RPMI7951 (cell line): ENCODE results near the gene ETV3L. TPM values are rescaled to one million over a fixed set of nuclear protein-coding genes. Genes with fewer than 3 reads are reported as not detected.
"Not testable (repeated sequence)": the region's sequence is repeated elsewhere in the genome, so short reads cannot be mapped to it uniquely, and the experiment has no call there.

Experiments
- DNase-seq: peaks from one replicate; pipeline ENCODE4 v3.0.0-alpha.2; 2012; ENCODE audit warnings: low read depth
- total RNA-seq: library from RNA; depleted of rRNA; stranded (reverse); fragments of >200 nt; shearing (Covaris generic); gene quantifications from 2 replicates; pipeline ENCODE4 v1.2.3, GENCODE V29; 2014; rRNA removed

Gene ETV3L
- total RNA-seq, 1 experiment from 2014 or later, result not detected

GRCh38 chr1:157077394-157077793 is 22.2 kb downstream of the ETV3L start:
- no peak for DNase-seq

DNA sequence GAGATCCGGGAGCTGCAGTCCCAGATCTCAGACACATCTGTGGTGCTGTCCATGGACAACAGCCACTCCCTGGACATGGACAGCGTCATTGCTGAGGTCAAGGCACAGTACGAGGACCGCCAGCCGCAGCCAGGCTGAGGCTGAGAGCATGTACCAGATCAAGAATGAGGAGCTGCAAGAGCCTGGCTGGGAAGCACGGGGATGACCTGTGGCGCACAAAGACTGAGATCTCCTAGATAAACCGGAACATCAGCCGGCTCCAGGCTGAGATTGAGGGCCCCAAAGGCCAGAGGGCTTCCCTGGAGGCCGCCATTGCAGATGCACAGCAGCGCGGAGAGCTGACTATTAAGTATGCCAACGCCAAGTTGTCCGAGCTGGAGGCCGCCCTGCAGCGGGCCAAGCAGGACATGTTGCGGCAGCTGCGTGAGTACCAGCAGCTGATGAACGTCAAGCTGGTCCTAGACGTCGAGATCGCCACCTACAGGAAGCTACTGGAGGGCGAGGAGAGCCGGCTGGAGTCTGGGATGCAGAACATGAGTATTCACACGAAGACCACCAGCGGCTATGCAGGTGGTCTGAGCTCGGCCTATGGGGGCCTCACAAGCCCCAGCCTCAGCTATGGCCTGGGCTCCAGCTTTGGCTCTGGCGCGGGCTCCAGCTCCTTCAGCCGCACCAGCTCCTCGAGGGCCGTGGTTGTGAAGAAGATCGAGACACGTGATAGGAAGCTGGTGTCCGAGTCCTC is 25.5 kb downstream of the ETV3L start:
- DNase-seq, result peak; percentile 66

DNA sequence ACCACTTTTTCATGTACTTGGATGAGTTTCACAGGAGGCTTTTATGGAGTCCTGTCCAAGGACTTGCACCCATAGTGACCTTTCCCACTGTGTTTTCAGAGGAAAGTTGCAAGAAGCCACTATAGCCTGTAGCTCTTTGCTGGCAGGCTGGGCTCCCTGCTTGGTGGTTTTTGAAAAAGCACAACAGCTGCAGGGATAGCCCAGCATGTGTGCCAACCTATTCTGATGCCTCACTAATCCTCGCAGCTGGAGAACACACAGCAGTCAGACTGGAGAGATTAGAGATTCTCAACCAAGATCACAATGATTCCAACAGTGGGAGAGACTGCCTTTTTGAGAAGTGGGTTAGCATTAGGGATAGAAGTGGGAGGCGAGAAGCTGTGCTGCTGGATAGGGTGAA is 30.0 kb downstream of the ETV3L start:
- no peak for DNase-seq

- not testable (repeated sequence) for DNase-seq
These were observed 40.4 kb downstream of the ETV3L start for GRCh38 chr1:157059241-157059640.

DNA sequence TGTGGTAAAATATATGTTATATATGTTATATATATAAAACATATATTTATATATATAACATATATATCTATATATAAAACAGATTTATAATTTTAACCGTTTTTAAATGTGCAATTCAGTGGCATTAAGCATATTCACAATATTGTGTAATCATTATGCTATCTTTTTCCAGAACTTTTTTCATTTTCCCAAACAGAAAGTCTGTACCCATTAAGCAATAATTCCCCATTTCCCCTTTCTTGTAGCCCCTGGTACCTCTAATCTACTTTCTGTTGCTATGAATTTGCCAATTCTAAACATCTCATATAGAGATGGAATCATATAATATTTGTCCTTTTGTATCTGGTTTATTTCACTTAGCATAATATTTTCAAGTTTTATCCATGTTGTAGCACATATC is 43.3 kb downstream of the ETV3L start:
- no peak for DNase-seq

DNA sequence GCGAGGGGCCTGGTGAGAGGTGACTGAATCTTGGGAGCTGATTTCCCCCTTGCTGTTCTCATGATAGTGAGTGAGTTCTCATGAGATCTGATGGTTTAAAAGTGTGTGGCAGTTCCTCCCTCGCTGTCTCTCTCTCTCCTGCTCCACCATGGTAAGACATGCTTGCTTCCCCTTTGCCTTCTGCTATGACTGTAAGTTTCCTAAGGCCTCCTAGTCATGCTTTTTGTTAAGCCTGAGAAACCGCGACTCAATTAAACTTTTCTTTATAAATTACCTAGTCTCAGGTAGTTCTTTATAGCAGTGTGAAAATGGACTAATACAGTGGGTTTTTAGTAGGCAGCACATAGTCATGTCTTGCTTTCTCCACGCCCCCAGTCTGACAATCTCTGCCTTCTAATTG is 43.9 kb downstream of the ETV3L start:
- DNase-seq, result not testable (repeated sequence)

- DNase-seq, result no peak
These were observed 48.8 kb downstream of the ETV3L start for GRCh38 chr1:157050836-157051235.

DNA sequence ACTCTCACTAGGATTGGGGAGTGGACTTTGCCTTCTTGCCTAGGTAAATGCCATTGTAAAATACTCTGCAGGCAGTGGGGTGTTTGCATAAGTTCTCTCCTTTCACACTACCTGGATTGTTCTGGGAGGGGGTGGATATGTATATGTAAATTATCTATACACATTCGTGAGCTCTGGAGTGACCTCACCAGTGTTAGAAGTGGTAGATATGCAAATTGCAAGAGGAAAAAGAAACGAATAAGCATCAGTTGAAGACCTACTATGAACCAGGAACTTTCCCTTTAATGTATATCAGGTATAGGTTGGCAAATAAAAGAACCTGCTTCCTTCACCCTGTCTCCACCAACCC is 52.6 kb downstream of the ETV3L start:
- no peak for DNase-seq

DNA sequence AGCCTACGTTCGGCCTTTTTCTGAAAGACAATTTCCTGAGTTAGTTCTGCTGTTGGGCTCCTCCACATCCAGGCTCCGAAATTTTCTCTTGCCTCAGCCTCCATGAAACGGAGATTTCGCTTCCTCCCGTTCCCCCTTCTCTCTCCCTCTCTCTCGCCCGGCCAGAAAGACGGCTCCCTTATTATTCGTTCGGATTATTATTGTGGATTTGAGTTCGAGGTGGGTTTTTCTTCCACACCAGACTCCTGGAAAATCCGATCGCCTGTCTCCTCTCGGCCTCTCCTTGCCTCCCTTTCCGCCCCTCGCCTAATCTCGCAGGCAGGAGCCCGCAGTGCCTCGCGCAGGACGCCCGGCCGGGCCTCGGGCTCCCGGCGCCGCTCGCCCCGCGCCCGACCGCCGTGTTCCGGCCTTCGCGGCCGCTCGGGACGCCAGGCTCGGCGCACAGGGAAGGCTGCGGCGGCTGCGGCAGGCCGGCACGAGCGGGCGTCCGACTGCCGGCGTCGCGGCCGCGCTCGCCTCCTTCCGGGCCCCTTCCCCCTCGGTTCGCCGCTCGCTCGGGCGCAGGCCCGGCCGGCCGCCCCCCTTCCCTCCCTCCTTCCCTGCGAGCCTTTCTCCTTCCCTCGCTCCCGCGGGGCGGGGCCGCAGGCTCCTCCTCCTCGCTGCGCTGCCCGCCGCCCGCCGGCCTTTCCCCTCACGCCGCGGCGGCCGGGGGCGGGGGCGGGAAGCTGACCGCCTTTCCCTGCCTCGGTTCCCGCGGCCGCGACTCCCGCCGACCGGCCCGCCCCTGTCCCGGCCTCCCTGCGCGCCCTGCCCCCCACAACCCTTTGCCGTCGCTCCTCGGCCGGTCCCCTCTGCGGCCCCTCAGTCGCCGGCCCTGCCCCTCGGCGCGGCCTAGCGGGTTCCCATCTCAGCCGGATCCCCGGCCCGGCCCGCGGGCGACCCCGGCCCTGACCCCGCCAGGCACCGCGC is 54.1 kb downstream of the ETV3L start, which contains the start of gene ARHGEF11:
TSS of gene ARHGEF11 (minus strand) at position 493 of the 969 bp plus-strand sequence. CDS start 1,412 bp downstream, outside the sequence.
- peak; percentile 87 for DNase-seq

DNA sequence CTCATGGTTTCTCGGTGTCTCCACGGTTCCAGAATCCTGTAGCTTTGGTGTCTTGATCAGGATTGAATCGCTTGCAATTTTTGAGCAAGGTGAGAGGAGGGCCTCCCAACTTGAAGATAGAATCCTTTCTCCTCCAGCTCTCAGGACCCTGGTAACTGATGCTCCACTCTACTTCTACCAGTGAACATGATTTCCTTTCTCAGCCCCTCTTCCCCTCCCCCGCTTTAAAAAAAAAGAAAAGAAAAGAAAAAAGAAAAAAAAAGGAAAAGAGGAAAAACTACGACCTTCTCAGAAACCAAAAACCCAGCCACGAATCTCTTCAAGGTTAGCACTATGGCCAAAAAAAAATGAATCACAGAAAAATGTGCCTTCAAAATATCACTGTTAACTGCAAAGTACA is 55.3 kb downstream of the ETV3L start:
- DNase-seq, result no peak

DNA sequence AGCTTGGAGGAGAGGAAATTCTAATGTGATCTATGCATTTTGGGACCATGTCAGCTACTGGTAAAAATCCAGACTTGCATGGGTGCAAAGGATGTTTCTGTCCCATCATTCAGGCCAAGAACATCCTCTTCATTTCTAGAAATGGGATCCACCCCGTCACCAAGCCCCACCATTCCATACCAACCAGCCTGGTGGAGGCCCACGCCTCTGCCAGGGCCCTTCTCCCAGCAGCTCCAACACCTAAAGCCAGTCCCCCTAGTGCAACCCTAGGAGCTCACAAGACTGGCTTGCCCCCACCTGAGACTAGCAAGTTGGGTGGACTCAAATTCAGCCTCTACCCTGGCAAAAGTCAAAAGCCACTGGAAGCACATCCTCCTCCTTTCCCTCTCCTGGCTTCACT is 55.9 kb downstream of the ETV3L start:
- no peak for DNase-seq

GRCh38 chr1:157042846-157043245 is 56.8 kb downstream of the ETV3L start:
- no peak for DNase-seq

Other genes starting within 250 kb of the ETV3L start
- not detected in 2 replicates for gene INSRR, start 240.7 kb downstream of the ETV3L start, total RNA-seq
- gene NTRK1, start 238.9 kb downstream of the ETV3L start, total RNA-seq, result not detected in 2 replicates
- not detected in 2 replicates for gene PEAR1, start 206.1 kb downstream of the ETV3L start, total RNA-seq
- gene LRRC71, start 179.2 kb downstream of the ETV3L start, total RNA-seq, result not detected in 2 replicates
- 11.4 and 12.5 TPM in 2 replicates for gene ARHGEF11, start 54.1 kb downstream of the ETV3L start, total RNA-seq
- 7.2 and 7.9 TPM in 2 replicates for gene ETV3, start 38.6 kb upstream of the ETV3L start, total RNA-seq